Kasumi-1 (cell line): ENCODE measurements around the gene CCDC61.

Experiments
- DNase-seq, 2 experiments: peaks; one replicate each; lab custom pipeline; 2025; lab: John Stamatoyannopoulos, UW

CCDC61 gene

GRCh38 chr19:46016426-46017094 is 21.3 kb downstream of the CCDC61 start:
- DNase-seq, result peak; percentile 45 to 53

GRCh38 chr19:46017095-46017429 is 21.8 kb downstream of the CCDC61 start:
- DNase-seq, result no peak

DNA sequence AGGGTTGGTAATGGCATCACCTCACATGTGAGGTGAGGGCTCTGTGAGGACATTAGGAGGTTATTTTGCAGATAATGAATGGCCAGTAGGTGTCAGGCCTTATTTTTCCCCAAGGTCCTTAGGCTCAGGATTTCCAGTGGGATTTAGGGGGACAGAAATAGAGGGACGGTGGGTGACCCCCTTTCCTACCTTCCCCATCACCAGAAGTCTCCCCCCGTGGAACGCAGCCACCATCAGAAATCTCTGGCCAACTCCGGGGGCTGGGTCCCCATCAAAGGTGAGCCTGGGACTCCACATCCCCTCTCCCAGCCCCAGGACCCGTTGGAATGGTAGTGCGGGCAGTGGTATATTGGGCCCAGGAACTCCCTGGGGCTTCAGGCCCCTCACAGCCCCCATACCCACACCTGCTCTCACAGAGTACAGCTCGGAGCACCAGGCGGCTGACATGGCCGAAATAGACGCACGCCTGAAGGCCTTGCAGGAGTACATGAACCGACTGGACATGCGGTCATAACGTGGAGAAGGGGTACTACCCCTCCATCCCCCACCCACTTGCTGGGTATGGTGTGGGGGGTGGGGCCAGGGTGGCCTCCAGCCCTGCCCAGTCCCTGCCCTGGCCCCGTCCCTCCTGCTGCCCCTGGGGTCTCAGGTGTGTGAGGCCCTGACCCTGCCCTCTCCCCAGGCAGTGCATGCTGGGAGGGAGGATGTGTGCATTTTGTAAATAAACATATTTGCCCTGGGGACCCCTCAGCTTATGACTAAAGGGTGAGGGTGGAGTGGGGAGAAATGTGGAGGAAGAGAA is 22.8 kb downstream of the CCDC61 start:
- no peak for DNase-seq

DNA sequence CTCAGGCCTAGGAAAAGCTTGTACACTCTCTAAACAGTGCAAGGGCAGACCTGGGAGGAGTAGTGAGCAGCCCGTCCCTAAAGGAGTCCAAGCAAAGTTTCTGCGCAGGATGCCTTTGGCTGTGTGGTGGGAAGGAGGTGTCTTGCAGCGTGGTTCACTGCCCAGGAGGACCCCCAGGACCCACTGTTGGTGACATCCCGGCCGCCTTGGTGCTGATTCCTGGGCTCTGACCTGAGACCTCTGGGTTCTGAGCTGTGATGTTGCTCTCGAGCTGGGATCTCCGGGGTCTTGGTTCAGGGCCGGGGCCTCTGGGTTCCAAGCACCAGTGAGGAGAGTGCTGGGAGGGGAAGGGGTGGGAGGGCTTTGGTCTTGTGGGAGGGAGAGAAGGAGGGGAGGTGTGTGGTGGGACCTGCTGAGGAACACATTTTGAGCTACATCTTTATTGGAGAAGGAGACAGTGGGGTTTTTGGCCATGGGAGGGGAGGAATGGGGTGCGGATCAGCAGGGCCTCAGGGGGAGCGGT is 23.5 kb downstream of the CCDC61 start:
- no peak for DNase-seq

DNA sequence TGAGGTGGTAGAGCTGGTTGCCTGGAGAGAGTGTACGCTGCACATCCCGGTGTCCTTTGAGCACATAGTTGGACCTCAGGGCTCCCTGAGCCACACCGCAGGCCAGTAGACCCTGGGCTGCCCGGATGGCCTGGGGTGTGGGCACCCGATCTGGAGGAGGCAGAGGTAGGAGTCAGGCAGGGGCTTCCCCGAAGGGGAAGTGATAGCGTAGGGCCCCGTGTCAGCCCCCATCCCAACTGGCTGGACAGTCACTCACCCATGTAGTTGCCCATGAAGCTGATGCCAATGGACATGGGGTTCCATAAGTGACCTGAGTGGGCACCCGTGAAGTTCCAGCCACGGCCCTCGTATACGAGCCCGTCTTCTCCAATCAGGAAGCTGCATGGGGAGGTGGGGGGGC is 24.0 kb downstream of the CCDC61 start:
- no peak for DNase-seq

DNA sequence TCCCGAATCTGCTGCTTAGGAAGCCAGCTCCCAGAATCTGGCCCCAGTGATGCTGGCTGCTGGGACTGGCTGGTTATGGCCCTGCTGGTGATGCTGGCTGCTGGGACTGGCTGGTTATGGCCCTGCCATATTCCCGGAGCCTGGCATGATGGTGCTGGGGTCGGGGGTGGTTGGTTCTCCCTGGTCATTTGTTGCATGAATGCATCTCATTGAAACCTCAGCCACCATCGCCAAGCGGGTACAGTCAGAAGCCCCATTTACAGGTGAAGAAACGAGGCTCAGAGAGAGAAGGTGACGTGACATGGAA is 25.5 kb downstream of the CCDC61 start:
- no peak for DNase-seq

DNA sequence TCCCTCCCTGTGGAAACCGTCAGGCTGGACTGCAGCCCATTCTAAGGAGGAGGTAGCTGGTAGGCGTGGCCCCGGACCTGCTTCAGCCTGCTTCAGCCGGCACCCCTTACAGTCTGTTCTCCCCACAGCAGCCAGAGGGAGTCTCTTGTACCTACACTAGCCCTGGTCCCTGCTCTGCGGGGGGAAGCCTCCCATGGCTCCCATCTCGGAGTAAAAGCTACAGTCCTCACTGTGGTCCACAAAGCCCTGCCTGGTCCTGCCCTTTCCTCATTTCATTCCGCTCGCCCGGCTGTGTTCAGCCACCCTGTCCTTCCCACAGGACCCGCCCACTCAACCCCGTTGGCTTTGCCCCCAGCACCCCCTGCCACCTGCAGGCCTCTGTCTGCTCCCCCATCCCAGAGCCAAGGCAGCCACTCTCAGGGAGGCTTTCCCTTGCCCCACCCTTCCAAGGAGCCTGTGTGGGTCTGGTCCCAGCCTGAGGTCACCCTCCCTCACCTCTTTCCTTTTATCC is 26.3 kb downstream of the CCDC61 start:
- DNase-seq, result no peak

DNA sequence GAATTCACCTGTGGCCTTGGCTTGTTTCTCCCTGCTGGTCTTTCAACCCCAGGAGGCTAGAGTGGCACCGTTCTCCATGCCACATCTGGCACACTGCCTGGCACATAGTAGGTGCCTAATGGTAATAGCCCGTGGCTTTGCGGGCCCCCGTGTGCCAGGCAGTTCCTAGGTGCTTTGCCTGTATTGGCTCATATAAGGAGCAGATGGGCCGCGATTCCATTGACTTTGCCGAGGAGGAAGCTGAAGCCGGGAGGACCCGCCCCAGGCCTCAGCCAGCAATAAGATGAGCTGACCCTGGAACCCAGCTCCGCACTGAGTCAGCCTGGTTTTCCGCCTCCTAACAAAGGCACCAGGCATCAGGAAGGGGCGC is 26.8 kb downstream of the CCDC61 start:
- no peak for DNase-seq

- no peak for DNase-seq
Observed at GRCh38 chr19:46022431-46023310, 27.4 kb downstream of the CCDC61 start, which contains the start of gene PGLYRP1. PGLYRP1 (minus strand) TSS chr19:46023053; CDS start chr19:46023021, 32 bp downstream.

DNA sequence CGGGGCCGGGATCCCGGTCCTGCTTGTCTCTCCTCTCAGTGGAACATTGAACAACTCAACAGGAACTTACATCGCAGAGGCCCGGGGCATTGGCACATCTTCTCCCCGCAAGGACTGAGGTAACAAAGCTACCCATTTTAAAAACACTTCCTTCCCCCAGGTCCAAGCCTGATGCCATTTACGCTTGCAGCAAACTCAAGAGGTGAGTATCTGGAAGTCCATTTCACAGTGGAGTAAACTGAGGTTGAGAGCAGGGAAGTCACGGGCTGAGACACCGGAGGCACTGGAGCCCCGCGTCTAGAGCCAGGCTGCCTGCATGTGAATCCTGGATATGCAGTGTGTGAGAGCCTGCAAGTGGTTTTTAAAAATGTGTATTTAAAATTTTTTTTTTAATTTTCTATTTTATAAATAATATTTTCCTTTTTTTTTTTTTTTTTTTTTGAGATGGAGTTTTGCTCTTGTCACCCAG is 28.1 kb downstream of the CCDC61 start:
- DNase-seq, result no peak

DNA sequence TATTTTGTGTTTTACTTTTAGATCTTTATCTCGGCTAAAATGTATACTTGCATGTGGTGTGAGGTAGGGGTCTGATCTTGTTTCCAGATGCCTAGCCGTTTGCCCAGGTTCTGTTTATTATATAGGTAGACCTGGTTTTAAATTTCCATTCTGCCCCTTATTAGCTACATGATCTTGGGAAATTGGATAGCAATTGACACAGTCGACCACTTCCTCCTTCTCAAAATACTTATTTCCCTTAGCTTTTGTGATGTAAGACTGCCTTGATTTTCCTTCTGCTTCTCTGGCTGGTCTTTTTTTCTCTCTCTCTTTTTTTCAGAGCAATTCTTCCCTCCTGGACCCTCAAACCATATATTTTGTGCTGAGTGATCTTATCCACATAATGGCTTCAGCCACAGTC is 30.6 kb downstream of the CCDC61 start:
- peak; percentile 20 to 44 for DNase-seq

GRCh38 chr19:46030812-46031550 is 35.7 kb downstream of the CCDC61 start:
- no peak for DNase-seq

GRCh38 chr19:46031781-46032596 is 36.7 kb downstream of the CCDC61 start:
- DNase-seq, result no peak

DNA sequence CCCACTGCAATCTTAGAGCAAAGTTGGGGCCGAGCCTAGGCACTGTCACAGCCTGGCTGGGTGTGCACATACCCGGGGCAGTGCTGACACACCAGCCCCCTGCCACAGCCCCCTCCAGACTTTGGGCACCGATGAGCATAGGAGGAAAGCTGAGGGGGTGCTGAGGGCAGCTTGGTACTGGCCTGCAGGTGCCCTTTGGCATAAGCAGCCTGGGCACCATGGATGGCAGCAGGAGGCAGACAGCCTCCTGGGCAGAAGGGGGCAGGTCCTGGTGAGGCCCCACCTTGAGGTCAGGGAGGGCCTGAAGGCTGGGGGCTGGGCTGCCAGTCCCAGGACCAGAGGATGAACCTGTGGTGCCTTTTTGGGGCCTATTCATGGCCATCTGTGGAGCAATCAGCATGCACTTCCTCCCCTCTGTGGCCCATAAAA is 37.3 kb downstream of the CCDC61 start:
- DNase-seq, result no peak

DNA sequence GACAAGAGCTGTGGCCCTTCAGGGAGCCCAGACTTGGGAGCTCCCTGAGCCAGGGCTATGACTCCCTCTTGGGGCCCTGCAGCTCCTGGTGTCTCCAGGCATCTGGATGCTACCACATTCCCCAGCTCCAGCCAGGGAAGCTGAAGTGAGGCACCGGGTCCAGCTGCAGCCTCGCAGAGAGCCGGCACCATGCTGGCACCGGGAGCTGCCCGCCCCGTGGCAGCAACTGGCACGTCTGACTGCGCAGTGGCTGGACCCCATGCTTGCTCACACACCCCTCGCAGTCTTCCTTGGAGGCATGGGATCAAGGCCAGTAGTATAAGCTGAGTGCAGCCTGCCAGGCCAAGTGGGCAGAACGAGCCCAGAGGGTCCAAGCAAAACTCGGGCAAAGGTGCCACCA is 38.1 kb downstream of the CCDC61 start:
- no peak for DNase-seq

GRCh38 chr19:46035546-46035945 is 40.3 kb downstream of the CCDC61 start:
- no peak for DNase-seq

DNA sequence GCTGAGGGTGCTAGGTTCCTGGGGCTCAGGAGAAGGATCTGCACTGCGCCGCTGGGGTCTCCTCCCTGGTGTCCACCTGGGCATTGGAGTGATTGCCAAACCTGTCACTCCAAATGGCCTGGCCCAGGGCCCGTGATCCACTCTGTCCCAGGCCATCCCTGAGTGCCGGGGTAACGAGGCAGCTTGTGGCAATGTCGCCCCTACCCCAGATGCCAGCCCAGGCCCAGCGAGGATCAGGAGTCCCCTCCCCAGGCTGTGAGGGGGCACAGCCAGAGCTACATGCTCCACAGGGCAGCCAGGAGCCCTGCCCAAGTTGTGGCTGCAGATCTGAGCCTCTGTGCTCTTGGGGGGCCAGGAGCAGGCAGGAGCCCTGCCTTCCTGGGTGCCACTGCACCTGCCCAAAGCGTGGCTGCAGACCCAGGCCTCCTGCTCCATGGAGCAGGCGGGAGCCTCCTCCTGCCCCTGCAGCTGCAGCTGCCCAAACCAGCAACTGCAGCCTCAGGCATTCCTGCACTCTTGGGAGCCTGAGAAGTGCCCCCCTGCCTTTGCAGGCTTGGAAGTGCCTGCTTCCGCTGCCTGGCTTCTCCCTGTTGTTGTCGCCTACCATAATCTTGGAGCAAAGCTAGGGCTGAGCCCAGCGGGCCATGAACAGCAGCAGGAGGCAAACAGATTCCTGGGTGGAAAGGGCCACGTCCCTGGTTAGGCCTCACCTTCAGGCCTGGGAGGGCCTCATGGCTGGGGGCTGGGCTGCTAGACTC is 40.9 kb downstream of the CCDC61 start:
- DNase-seq, result no peak

DNA sequence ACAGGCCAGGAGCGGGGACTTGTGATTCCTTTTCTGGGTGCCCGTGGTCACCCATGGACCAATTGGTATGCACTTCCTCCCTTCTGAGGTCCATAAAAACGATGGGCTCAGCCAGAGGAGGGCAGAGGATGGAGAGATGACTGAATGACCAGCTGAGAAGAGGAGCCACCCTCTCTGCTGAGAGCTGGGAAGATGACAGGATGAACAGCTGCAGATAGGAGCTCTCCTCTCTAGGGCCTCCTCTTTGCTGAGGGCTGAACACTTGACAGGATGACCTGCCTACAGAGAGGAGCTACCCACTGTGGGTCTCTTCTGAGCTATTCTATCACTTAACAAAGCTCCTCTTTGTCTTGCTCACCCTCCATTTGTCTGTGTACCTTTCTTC is 41.5 kb downstream of the CCDC61 start:
- DNase-seq, result no peak

DNA sequence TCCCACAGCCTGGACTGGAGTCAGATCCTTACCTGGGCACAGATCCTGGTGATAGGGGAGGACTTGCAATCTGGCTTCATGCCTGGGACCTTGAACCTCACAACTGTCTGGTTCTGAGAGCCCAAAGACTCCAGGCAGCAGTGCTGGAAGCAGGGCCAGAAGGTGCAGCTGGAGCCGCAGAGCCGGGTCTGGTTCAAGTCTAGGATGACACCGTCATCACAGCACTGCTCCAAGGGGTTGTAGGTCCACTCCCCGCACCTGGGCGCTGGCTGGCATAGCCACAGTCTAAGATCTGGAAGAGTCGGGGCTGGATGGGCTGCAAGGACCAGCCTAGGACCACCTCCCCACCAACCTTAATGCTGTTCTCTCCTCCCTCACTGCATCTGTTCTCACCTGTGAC is 44.9 kb downstream of the CCDC61 start:
- no peak for DNase-seq

DNA sequence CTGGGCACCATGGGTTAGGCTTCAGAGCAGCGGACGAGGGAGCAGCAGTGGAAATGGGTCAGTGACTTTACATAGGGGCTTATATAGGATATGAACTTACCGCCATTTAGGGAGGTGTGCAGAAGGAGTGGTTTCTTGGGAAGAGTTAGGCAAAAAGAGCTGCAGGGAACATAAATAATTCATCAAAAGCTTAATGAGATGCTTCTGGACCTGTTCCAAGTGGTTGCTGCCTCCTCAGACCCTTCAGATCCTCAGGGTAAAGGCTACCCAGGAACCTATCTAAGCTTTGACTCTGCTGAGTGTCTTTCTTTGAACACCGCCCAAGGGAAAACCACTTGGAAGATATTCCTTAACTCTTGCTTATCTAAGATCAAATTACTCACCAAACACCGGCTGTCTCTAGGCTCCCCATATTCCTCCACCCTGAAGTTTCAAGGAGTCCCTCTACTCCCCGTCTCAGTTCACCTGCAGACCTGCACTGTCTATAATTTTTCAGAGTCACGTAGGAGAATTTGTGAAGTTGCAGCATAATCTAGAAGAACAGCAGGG is 45.8 kb downstream of the CCDC61 start, which contains the start of gene IGFL4:
Gene IGFL4, minus strand, starts transcription at position 51 of the 549 bp plus-strand sequence. Its CDS starts 40 bp downstream, at position 11.
- DNase-seq, result no peak
